Panc1 (cell line): ENCODE data around the gene TTPAL. TPM values are rescaled to one million over a fixed set of nuclear protein-coding genes. Genes with fewer than 3 reads are reported as not detected.

Experiments
- ATAC-seq: fragments of 200-7000 bp; cut with Tn5 transposase; 2 replicates; pipeline ENCODE4 v1.9.1; 2020; ENCODE audit warnings: mild to moderate bottlenecking, moderate library complexity
- BruUV-seq: library from RNA; stranded (reverse); fragments of 400-500 nt; replicated peaks from 2 replicates; lab custom pipeline; 2021; lab: Mats Ljungman, UMichigan
- CTCF ChIA-PET: fragments of 300-600 bp; sonication (Branson Sonifier 250); formaldehyde crosslinking; loops from one replicate; lab custom pipeline; 2022; ENCODE audit warnings: antibody characterized with exemption; lab: Charles Lee
- POLR2A ChIA-PET: fragments of 300-600 bp; sonication (Branson Sonifier 250); formaldehyde crosslinking; loops from one replicate; lab custom pipeline; 2022; ENCODE audit warnings: antibody characterized with exemption; lab: Charles Lee
- DNase-seq: peaks from one replicate; pipeline ENCODE4 v3.0.0-alpha.2; 2010; ENCODE audit warnings: low read depth, low spot score
- H3K27ac ChIP-seq: 2 replicates; pipeline ENCODE4 v1.5.1; 2011; ENCODE audit warnings: mild to moderate bottlenecking, low read length, inconsistent platforms
- H3K27me3 ChIP-seq: fragments of 200-500 bp; sonication (Bioruptor generic); 2 replicates; pipeline ENCODE4 v1.6.0; 2014; ENCODE audit warnings: low read length, inconsistent platforms; ENCODE audit not compliant: control insufficient read depth, insufficient read depth
- H3K36me3 ChIP-seq: fragments of 200-500 bp; sonication (Bioruptor generic); 2 replicates; pipeline ENCODE4 v1.5.1; 2014; ENCODE audit warnings: inconsistent platforms, mild to moderate bottlenecking, low read length, moderate library complexity; ENCODE audit not compliant: control insufficient read depth, insufficient read depth
- H3K4me1 ChIP-seq: 2 replicates; pipeline ENCODE4 v1.5.1; 2011; ENCODE audit warnings: inconsistent platforms, mild to moderate bottlenecking, low read length, moderate library complexity; ENCODE audit not compliant: control insufficient read depth, insufficient read depth
- H3K4me3 ChIP-seq, 2 experiments: 2 replicates each; pipeline ENCODE4 v1.5.1; 2011 to 2012; ENCODE audit warnings: low read depth in 2 of 2, low read length in 2 of 2, mild to moderate bottlenecking in 2 of 2, inconsistent platforms in 1 of 2, moderate library complexity in 1 of 2
- H3K9me3 ChIP-seq: fragments of 200-500 bp; sonication (Bioruptor generic); 2 replicates; pipeline ENCODE4 v1.5.1; 2014; ENCODE audit warnings: low read depth, mild to moderate bottlenecking, inconsistent platforms, low read length, moderate library complexity; ENCODE audit not compliant: control insufficient read depth, insufficient read depth
- POLR2AphosphoS5 ChIP-seq: IDR thresholded peaks from 2 replicates; pipeline ENCODE4 v1.6.1; 2012; ENCODE audit warnings: mild to moderate bottlenecking, low read depth, low read length, moderate library complexity
- SIN3A ChIP-seq: IDR thresholded peaks from 2 replicates; pipeline ENCODE4 v1.6.1; 2012; ENCODE audit warnings: low read depth, mild to moderate bottlenecking, low read length, moderate library complexity, borderline replicate concordance; ENCODE audit not compliant: insufficient read depth
- TCF7L2 ChIP-seq: IDR thresholded peaks from 2 replicates; pipeline ENCODE4 v1.6.1; 2011; ENCODE audit warnings: mild to moderate bottlenecking, low read depth, low read length, inconsistent platforms
- in situ Hi-C: cut with HindIII; loops from 2 replicates; pipeline ENCODE4 v1.10.0; 2016; ENCODE audit warnings: low sequenced_read_pairs, low pct_unique_long_range_greater_than_20kb
- intact Hi-C: fragments of 100-400 bp; cut with micrococcal nuclease; formaldehyde crosslinking; loops from one replicate; pipeline ENCODE4 v1.10.0; 2022; ENCODE audit not compliant: unreplicated experiment
- total RNA-seq: library from RNA; stranded (reverse); gene quantifications from one replicate; pipeline ENCODE4 v1.2.1, GENCODE V29; 2021; ENCODE audit not compliant: unreplicated experiment
- TF ChIP-seq, protein P1 (sequence below), 2 experiments: IDR thresholded peaks; 2 replicates each; pipeline ENCODE4 v1.6.1; 2011 to 2012; ENCODE audit warnings: low read depth in 2 of 2, control low read depth in 1 of 2, low read length in 1 of 2, mild to moderate bottlenecking in 1 of 2, moderate library complexity in 1 of 2; ENCODE audit not compliant: insufficient read depth in 1 of 2
- TF ChIP-seq, protein P2 (sequence below): fragments of 450-650 bp; IDR thresholded peaks from 2 replicates; pipeline ENCODE4 v1.5.1; 2017; ENCODE audit warnings: mild to moderate bottlenecking

Gene TTPAL
- total RNA-seq, 1 experiment from 2014 or later: 37.4 TPM

DNA sequence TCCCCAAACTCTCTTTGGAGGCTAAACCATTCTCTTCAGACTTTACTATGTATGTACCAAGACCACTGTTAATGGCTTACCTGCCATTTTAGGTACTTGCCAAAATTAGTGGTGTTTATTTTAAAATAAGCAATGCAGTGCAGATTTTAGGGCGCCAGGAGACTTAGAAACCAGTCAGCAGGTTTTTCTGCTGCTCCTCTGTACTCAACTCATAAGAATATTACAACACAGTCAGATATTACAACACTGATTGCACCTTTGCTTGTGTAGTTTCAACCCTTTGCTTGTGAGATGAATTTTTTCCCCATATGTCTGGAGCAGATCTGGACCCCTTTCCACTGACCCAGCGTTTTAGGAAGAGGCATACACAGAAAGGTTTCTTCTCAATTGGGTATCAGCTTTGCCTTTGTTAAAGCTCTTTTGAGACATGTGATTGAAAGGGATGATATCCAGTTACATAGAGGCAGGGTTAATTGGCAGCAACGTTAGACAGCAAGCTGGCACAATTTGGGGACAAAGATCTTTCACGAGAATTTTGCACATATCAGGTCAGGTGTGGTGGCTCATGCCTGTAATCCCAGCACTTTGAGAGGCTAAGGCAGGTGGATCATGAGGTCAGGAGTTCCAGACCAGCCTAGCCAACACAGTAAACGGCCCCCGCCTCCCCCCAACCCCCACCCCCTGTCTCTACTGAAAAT lies 6.2 kb downstream of the TTPAL start:
- H3K4me3 ChIP-seq: no peak overlapping the region
- H3K27me3 ChIP-seq: no peaks in the 10 kb centered on the region
- ChIA-PET POLR2A (no interaction called here), CTCF (interaction anchor here (0.6 kb wide), 1 partner anchor 171 kb away, joined by 7 read pairs; the partner anchor contains the start of gene FITM2)
- ATAC-seq (no peak), DNase-seq (no peak)
- no TSS peak for BruUV-seq
- in situ Hi-C loops: no loop called here
- intact Hi-C loops: no loop called here
- H3K9me3 ChIP-seq: no peaks in the 10 kb centered on the region
- H3K36me3 ChIP-seq: peaks cover 7% of the 10 kb centered on the region; the same call in 1 of the 2 replicates
- H3K27ac ChIP-seq: no peak overlapping the region
- TF ChIP-seq, protein P1, sequence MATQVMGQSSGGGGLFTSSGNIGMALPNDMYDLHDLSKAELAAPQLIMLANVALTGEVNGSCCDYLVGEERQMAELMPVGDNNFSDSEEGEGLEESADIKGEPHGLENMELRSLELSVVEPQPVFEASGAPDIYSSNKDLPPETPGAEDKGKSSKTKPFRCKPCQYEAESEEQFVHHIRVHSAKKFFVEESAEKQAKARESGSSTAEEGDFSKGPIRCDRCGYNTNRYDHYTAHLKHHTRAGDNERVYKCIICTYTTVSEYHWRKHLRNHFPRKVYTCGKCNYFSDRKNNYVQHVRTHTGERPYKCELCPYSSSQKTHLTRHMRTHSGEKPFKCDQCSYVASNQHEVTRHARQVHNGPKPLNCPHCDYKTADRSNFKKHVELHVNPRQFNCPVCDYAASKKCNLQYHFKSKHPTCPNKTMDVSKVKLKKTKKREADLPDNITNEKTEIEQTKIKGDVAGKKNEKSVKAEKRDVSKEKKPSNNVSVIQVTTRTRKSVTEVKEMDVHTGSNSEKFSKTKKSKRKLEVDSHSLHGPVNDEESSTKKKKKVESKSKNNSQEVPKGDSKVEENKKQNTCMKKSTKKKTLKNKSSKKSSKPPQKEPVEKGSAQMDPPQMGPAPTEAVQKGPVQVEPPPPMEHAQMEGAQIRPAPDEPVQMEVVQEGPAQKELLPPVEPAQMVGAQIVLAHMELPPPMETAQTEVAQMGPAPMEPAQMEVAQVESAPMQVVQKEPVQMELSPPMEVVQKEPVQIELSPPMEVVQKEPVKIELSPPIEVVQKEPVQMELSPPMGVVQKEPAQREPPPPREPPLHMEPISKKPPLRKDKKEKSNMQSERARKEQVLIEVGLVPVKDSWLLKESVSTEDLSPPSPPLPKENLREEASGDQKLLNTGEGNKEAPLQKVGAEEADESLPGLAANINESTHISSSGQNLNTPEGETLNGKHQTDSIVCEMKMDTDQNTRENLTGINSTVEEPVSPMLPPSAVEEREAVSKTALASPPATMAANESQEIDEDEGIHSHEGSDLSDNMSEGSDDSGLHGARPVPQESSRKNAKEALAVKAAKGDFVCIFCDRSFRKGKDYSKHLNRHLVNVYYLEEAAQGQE (IDR thresholded peaks at IDR 0.05; ENCODE audit: insufficient read depth in 1 of 2, low read depth in 2 of 2, low read length in 1 of 2): no peak
- TF ChIP-seq POLR2AphosphoS5: no peak
- TF ChIP-seq SIN3A: no peak
- TF ChIP-seq TCF7L2: no peak
- TF ChIP-seq, protein P2, sequence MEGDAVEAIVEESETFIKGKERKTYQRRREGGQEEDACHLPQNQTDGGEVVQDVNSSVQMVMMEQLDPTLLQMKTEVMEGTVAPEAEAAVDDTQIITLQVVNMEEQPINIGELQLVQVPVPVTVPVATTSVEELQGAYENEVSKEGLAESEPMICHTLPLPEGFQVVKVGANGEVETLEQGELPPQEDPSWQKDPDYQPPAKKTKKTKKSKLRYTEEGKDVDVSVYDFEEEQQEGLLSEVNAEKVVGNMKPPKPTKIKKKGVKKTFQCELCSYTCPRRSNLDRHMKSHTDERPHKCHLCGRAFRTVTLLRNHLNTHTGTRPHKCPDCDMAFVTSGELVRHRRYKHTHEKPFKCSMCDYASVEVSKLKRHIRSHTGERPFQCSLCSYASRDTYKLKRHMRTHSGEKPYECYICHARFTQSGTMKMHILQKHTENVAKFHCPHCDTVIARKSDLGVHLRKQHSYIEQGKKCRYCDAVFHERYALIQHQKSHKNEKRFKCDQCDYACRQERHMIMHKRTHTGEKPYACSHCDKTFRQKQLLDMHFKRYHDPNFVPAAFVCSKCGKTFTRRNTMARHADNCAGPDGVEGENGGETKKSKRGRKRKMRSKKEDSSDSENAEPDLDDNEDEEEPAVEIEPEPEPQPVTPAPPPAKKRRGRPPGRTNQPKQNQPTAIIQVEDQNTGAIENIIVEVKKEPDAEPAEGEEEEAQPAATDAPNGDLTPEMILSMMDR: no peak
- peaks cover 2% of the 10 kb centered on the region; the same call in 1 of the 2 replicates for H3K4me1 ChIP-seq

DNA sequence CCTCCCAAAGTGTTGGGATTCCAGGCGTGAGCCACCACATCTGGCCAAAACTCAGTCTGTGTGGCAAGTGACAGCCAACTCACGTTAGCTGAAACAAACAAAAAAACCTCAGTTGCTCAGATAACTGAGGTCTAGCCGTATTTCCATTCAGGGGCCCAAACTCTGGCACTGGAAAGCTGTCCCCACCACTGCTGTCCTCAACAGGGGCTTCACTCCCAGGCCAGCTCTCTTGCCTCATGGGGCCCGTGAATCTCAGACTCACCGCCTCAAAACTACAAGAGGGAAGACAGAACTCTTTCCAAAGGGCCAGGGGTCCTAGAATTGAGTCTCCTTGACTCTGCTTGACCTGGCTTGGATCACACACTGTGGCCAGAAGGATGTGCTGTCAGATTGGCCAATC lies 7.4 kb downstream of the TTPAL start:
- H3K27ac ChIP-seq: no peak overlapping the region
- ATAC-seq (no peak), DNase-seq (no peak)
- intact Hi-C loops (no loop called here), in situ Hi-C loops (no loop called here)
- no peaks in the 10 kb centered on the region for H3K9me3 ChIP-seq
- no peak for TF ChIP-seq POLR2AphosphoS5
- TF ChIP-seq, protein P1 (IDR thresholded peaks at IDR 0.05; ENCODE audit: insufficient read depth in 1 of 2, low read depth in 2 of 2, low read length in 1 of 2): no peak
- no peak for TF ChIP-seq TCF7L2
- TF ChIP-seq SIN3A: no peak
- TF ChIP-seq, protein P2: no peak
- no peaks in the 10 kb centered on the region for H3K4me1 ChIP-seq
- ChIA-PET POLR2A (no interaction called here), CTCF (no interaction called here)
- H3K4me3 ChIP-seq: no peak overlapping the region
- H3K27me3 ChIP-seq: no peaks in the 10 kb centered on the region
- H3K36me3 ChIP-seq: peaks cover 9% of the 10 kb centered on the region; the same call in 1 of the 2 replicates
- BruUV-seq: no TSS peak
